DOHH2 (cell line): ENCODE data around the gene JDP2.

ENCODE experiments used
- H3F3A ChIP-seq: fragments of 200-600 bp; sonication (generic), shearing (Covaris generic); 2 replicates; pipeline ENCODE4 v1.6.0; 2016; ENCODE audit warnings: antibody characterized with exemption, mild to moderate bottlenecking; ENCODE audit not compliant: control insufficient read depth, insufficient read depth
- H3K27ac ChIP-seq: fragments of 200-600 bp; sonication (generic); 2 replicates; pipeline ENCODE4 v1.5.1; 2014; ENCODE audit warnings: low read depth, mild to moderate bottlenecking, low read length, moderate library complexity
- H3K27me3 ChIP-seq: fragments of 200-600 bp; sonication (generic); 2 replicates; pipeline ENCODE4 v1.6.1; 2014; ENCODE audit warnings: mild to moderate bottlenecking, low read length, mixed read lengths; ENCODE audit not compliant: control insufficient read depth
- H3K36me3 ChIP-seq: fragments of 200-600 bp; sonication (generic); 2 replicates; pipeline ENCODE4 v1.6.1; 2014; ENCODE audit warnings: mild to moderate bottlenecking, low read length, moderate library complexity, mixed read lengths; ENCODE audit not compliant: control insufficient read depth
- H3K4me1 ChIP-seq: fragments of 200-600 bp; sonication (generic); 2 replicates; pipeline ENCODE4 v1.6.1; 2014; ENCODE audit warnings: mild to moderate bottlenecking, low read length, mixed read lengths; ENCODE audit not compliant: control insufficient read depth
- H3K4me2 ChIP-seq: fragments of 200-600 bp; sonication (generic); 2 replicates; pipeline ENCODE4 v1.6.0; 2014; ENCODE audit warnings: mild to moderate bottlenecking, low read length, moderate library complexity
- H3K4me3 ChIP-seq: fragments of 200-600 bp; sonication (generic); 2 replicates; pipeline ENCODE4 v1.5.1; 2014; ENCODE audit warnings: mild to moderate bottlenecking, low read length, mixed read lengths
- H3K79me2 ChIP-seq: fragments of 200-600 bp; sonication (generic); 2 replicates; pipeline ENCODE4 v1.6.1; 2014; ENCODE audit warnings: mild to moderate bottlenecking, low read length, mixed read lengths; ENCODE audit not compliant: control insufficient read depth
- H3K9me2 ChIP-seq: fragments of 200-600 bp; sonication (generic); replicated peaks from 2 replicates; pipeline ENCODE4 v1.6.1; 2014; ENCODE audit warnings: mild to moderate bottlenecking, low read length, mixed read lengths; ENCODE audit not compliant: control insufficient read depth
- H3K9me3 ChIP-seq: fragments of 200-600 bp; sonication (generic); 2 replicates; pipeline ENCODE4 v1.6.1; 2014; ENCODE audit warnings: antibody characterized with exemption, low read length, mixed read lengths; ENCODE audit not compliant: control insufficient read depth, insufficient read depth
- H4K20me1 ChIP-seq: fragments of 200-600 bp; sonication (generic); 2 replicates; pipeline ENCODE4 v1.6.0; 2014; ENCODE audit warnings: low read depth, mild to moderate bottlenecking, antibody characterized with exemption, low read length, moderate library complexity; ENCODE audit not compliant: control insufficient read depth, insufficient read depth
- CTCF ChIP-seq: fragments of 200-600 bp; sonication (generic); IDR thresholded peaks from one replicate; pipeline ENCODE4 v1.5.1; 2014; ENCODE audit warnings: antibody characterized with exemption, mild to moderate bottlenecking, low read depth, low read length; ENCODE audit not compliant: poor library complexity, severe bottlenecking
- EZH2phosphoT487 ChIP-seq: fragments of 200-600 bp; sonication (generic); IDR thresholded peaks from 2 replicates; pipeline ENCODE4 v1.6.1; 2017; ENCODE audit warnings: borderline replicate concordance, mild to moderate bottlenecking, antibody characterized with exemption, low read length, moderate library complexity, mixed read lengths

JDP2 gene

GRCh38 chr14:75389679-75390078, 38.1 kb upstream of the JDP2 start:
- H3K9me2 ChIP-seq: no peaks in the 10 kb centered on the region
- H3K9me3 ChIP-seq: no peaks in the 10 kb centered on the region
- no peaks in the 10 kb centered on the region for H3K79me2 ChIP-seq
- H3K36me3 ChIP-seq: no peaks in the 10 kb centered on the region
- TF ChIP-seq EZH2phosphoT487 (no peak), CTCF (no peak)
- no peak overlapping the region for H3K4me3 ChIP-seq
- no peaks in the 10 kb centered on the region for H3F3A ChIP-seq
- no peak overlapping the region for H3K27ac ChIP-seq
- H3K4me1 ChIP-seq: no peaks in the 10 kb centered on the region
- no peaks in the 10 kb centered on the region for H4K20me1 ChIP-seq
- peaks cover 26% of the 10 kb centered on the region for H3K27me3 ChIP-seq
- no peak overlapping the region for H3K4me2 ChIP-seq

GRCh38 chr14:75390183-75390582, 37.6 kb upstream of the JDP2 start:
- Histone ChIP-seq H3K9me2 (no peaks in the 10 kb centered on the region), H3K4me3 (no peak overlapping the region), H3F3A (no peaks in the 10 kb centered on the region), H3K36me3 (no peaks in the 10 kb centered on the region), H4K20me1 (no peaks in the 10 kb centered on the region), H3K4me1 (no peaks in the 10 kb centered on the region), H3K9me3 (no peaks in the 10 kb centered on the region), H3K27me3 (peaks cover 24% of the 10 kb centered on the region), H3K79me2 (no peaks in the 10 kb centered on the region), H3K4me2 (no peak overlapping the region), H3K27ac (no peak overlapping the region)
- TF ChIP-seq CTCF (no peak), EZH2phosphoT487 (no peak)

GRCh38 chr14:75391953-75392352, 35.9 kb upstream of the JDP2 start:
- Histone ChIP-seq H3K4me1 (no peaks in the 10 kb centered on the region), H4K20me1 (no peaks in the 10 kb centered on the region), H3K4me3 (no peak overlapping the region), H3K27me3 (peaks cover 17% of the 10 kb centered on the region), H3K79me2 (no peaks in the 10 kb centered on the region), H3K36me3 (no peaks in the 10 kb centered on the region), H3K9me2 (no peaks in the 10 kb centered on the region), H3K9me3 (no peaks in the 10 kb centered on the region), H3K4me2 (no peak overlapping the region), H3K27ac (no peak overlapping the region), H3F3A (no peaks in the 10 kb centered on the region)
- no peak for TF ChIP-seq EZH2phosphoT487

- H3K4me3 ChIP-seq: no peak overlapping the region
- TF ChIP-seq CTCF (no peak), EZH2phosphoT487 (no peak)
Observed at GRCh38 chr14:75392686-75393641, 34.9 kb upstream of the JDP2 start.

More at GRCh38 chr14:75392686-75393641, 34.9 kb upstream of the JDP2 start:
- no peaks in the 10 kb centered on the region for H4K20me1 ChIP-seq
- H3F3A ChIP-seq: no peaks in the 10 kb centered on the region
- H3K27ac ChIP-seq: no peak overlapping the region
- no peaks in the 10 kb centered on the region for H3K4me1 ChIP-seq
- no peaks in the 10 kb centered on the region for H3K79me2 ChIP-seq
- no peaks in the 10 kb centered on the region for H3K9me3 ChIP-seq
- H3K9me2 ChIP-seq: no peaks in the 10 kb centered on the region
- no peak overlapping the region for H3K4me2 ChIP-seq
- peaks cover 15% of the 10 kb centered on the region for H3K27me3 ChIP-seq
- H3K36me3 ChIP-seq: no peaks in the 10 kb centered on the region
